ENCODE data around the gene TTC34.
"Not testable (repeated sequence)": the region's sequence is repeated elsewhere in the genome, so short reads cannot be mapped to it uniquely, and the experiment has no call there.

Gene TTC34

GRCh38 chr1:2812136-2812535 is 10.6 kb upstream of the TTC34 start:
- no peak for DNase-seq

- no peak for DNase-seq
Measured at GRCh38 chr1:2811533-2811918, 10.0 kb upstream of the TTC34 start.

DNA sequence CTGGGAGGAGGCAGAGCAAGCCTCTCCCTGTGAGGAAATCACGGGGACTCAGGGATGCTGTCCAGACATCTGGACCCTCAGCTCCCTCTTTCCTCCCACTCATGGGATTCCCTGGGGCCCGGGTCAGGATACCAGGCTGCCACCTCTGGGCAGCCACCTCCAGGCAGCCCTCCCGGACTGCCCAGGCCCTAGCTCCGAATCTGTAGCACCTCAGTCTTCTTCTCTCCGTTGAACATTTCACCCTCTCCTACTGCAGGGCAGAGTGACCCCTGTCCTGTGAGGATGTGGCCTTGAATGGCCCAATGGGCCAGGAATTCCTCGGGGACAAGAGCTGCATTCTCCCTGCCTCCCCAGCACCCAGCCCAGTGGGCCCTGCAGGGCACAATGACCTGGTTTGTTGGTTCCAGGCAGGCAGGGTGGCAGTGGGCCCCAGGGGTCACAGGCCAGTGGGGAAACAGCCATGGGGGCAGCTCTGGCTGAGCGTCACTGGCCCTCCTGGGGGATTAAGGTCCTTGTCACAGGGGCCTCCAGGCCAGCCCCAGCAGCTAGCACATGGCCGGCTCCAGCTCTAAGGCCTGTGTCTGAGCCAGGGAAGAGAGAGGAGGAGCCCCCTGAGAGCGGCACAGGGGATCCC is 9.5 kb upstream of the TTC34 start:
- DNase-seq: no peak

- DNase-seq: no peak
Measured at GRCh38 chr1:2810281-2810680, 8.8 kb upstream of the TTC34 start.

GRCh38 chr1:2809656-2810055 is 8.2 kb upstream of the TTC34 start:
- DNase-seq: no peak

DNA sequence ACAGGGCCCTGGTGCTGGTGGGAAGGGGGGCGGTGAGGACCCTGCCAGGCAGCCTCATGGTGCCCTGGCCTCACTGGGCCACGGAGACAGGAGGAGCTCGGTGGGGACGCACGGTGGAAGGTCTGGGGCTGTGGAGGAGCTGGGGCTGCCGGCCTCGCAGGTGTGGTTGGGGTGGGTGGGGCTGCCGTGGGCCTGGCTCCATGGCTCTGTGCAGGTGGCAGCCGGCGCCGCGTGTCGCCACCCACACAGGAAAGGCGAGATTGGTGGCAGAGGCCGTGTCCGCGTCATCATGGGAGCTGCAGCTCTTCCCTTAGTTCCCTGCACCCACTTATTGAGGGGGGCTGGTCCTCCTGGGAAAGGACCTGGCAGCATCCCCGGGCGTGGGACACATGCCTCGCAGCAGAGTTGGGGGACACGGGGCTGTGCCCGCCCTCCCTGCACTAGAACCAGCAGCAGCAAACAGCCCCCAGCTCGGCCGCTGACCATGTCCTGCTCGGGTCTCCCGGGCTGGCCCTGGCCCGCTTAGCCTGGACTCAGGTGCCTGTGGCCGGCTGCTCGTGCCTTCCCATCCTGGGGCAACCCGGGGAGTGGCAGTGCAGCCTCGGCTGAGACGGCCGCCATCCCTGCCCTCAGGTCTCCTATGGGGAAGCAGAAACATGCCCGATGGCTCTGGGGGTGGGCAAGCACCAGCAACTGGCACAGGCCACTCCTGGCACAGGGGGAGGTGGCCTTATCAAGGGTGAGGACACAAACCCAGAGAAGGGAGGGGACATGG is 7.5 kb upstream of the TTC34 start:
- no peak for DNase-seq

GRCh38 chr1:2808386-2808705 is 6.9 kb upstream of the TTC34 start:
- no peak for DNase-seq

GRCh38 chr1:2807678-2808385 is 6.3 kb upstream of the TTC34 start:
- no peak for DNase-seq

- DNase-seq: no peak
Measured at GRCh38 chr1:2807036-2807435, 5.5 kb upstream of the TTC34 start.

GRCh38 chr1:2806591-2806990 is 5.1 kb upstream of the TTC34 start:
- DNase-seq: no peak

- no peak for DNase-seq
Measured at GRCh38 chr1:2805801-2806430, 4.4 kb upstream of the TTC34 start.

DNA sequence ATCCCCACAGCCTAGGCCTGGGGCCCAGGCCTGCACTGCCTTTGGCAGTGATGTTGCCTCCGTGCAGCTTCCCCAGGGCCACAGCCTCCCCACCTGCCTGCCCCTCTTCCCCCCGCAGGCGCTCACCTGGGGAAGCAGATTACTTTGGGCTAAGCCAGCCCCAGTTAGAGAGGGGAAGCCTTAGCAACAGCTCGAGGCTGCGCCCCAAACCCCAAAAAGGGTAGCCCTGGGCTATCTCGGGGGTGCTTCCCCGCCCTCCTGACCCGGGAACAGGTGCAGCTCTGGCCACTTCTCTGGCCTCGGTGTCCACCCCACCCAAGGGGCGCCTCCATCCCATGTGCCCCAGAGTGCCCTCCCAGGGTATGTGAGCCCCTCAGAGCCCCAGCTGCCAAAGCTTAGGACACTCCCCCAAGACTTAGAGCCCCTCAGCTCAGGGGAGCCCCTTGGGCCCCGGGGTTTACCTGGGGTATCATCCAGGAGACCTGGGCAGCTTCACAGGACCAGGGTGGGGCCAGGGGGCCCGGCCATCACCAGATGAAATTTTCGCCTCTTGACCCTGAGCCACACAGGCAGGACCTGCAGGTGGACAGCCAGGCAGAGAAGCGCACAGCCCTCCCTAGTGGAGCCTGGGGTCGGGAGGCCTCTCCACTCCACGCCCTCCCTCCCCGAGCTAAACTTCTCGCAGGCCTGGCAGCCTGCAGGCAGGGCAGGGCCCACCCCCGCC is 3.3 kb upstream of the TTC34 start:
- no peak for DNase-seq

GRCh38 chr1:2803931-2804627 is 2.6 kb upstream of the TTC34 start:
- no peak for DNase-seq

DNA sequence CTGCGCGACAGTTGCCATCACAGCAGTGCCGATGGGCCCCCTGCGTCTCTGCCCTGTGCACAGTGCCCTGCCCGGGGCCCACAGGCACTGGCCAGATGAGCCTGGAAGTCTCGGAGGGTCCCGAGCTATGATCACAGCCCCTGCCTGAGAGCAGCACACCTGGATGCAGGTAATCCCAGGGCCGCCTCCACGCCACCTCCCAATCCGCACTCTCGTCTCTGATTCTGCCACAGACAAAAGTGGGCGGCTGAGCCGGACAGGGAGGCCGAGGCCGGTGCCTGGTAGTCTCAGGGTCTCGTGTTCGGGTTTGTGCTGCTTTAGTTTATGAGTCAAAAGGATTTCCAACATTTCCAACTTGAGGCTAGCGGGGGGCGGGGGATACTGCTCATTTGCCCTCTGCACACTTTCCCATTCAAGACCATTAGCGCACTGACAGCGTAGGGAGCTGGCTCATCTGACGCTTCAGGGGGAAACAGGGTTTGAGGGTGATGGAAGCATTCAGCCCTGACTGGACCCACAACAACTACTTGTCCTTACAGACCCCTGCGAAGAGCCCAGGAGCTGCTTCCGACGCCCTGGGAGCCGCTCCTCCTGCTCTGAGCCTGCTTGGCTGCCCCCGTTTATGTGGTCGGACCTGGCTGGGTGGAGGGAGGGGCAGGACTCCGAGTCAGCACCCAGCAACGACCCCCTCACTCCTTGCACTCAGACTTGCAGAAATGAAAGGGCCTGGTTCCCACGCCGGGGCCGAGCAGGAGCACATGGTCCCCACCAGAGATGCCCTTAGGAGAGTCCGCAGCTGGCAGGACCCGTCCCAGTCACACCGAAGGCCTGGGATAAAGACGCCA is 1.8 kb upstream of the TTC34 start:
- DNase-seq: no peak

- no peak for DNase-seq
Measured at GRCh38 chr1:2802421-2802961, 998 bp upstream of the TTC34 start.

DNA sequence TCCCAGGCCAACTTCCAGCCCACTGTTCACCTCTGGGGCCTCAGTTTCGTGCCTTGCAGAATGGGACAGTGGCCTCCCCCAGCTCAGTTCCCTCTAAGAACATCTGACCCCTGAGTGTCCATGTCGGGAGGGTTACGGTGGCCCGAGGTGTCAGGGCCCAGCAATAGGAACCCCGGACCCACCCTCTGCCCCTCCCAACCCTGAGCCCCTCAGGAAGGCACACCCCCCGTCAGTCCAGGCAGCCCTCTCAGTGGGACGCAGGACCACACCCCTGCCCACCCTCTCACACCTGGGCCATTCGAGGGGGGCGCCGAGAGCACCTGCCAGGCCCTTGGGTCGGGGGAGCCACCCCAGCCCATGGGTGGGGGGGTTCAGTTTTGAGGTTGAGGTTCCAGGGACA is 447 bp downstream of the TTC34 start:
- no peak for DNase-seq

GRCh38 chr1:2800664-2801045 is 838 bp downstream of the TTC34 start:
- DNase-seq: no peak

GRCh38 chr1:2799811-2800663 is 1.5 kb downstream of the TTC34 start:
- DNase-seq: no peak

DNA sequence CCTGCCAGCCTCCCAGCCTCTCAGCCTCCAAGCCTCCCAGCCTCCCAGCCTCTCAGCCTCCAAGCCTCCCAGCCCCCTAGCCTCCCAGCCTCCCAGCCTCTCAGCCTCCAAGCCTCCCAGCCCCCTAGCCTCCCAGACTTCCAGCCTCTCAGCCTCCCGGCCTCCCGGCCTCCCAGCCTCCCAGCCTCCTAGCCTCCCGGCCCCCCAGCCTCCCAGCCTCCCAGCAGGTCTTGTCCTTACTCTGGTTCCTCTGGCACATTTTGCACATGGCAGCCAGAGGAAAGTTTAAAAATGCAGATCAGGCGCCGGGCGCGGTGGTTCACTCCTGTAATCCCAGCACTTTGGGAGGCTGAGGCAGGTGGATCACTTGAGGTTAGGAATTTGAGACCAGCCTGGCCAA is 2.5 kb downstream of the TTC34 start:
- not testable (repeated sequence) for DNase-seq

- no peak for DNase-seq
Measured at GRCh38 chr1:2797741-2798016, 3.8 kb downstream of the TTC34 start.

All from activated naive CD4-positive, alpha-beta T cell (primary cell).